Heart right ventricle (tissue), 16 donors: ENCODE data around the gene LRRC51. TPM values are rescaled to one million over a fixed set of nuclear protein-coding genes. Genes with fewer than 3 reads are reported as not detected.

Experiments used
- ATAC-seq, 8 donors: fragments of 200-7000 bp; cut with Tn5 transposase; one replicate each; pipeline ENCODE4 v1.9.1; 2020; ENCODE audit warnings: mild to moderate bottlenecking in 8 of 8, moderate library complexity in 8 of 8, moderate number of reproducible peaks in 1 of 8
- DNase-seq, 2 donors: peaks; one replicate each; pipeline ENCODE4 v3.0.0-alpha.2; 2020
- H3K27ac ChIP-seq, 10 donors: fragments of 200-600 bp; sonication (generic) in 2 of 10; one replicate each; pipeline versions ENCODE4 v1.5.0 to v1.8.0; 2020 to 2022; ENCODE audit warnings: mild to moderate bottlenecking in 3 of 10
- H3K27me3 ChIP-seq, 7 donors: fragments of 200-600 bp; one replicate each; pipeline ENCODE4 v1.8.0; 2021 to 2022; ENCODE audit warnings: mild to moderate bottlenecking in 2 of 7
- H3K36me3 ChIP-seq, 9 donors: fragments of 200-600 bp; sonication (generic) in 1 of 9; one replicate each; pipeline versions ENCODE4 v1.5.0 to v1.8.0; 2020 to 2022; ENCODE audit warnings: mild to moderate bottlenecking in 2 of 9
- H3K4me1 ChIP-seq, 9 donors: fragments of 200-600 bp; sonication (generic) in 1 of 9; one replicate each; pipeline versions ENCODE4 v1.5.0 to v1.8.0; 2020 to 2022; ENCODE audit warnings: mild to moderate bottlenecking in 4 of 9
- H3K4me3 ChIP-seq, 10 donors: fragments of 200-600 bp; sonication (generic) in 2 of 10; one replicate each; pipeline versions ENCODE4 v1.5.0 to v1.8.0; 2020 to 2022; ENCODE audit warnings: mild to moderate bottlenecking in 7 of 10, moderate library complexity in 2 of 10
- H3K9me3 ChIP-seq, 11 donors: fragments of 200-600 bp in 10 of 11; sonication (generic) in 2 of 11; one replicate each; pipeline versions ENCODE4 v1.5.0 to v1.8.0; 2013 to 2022; ENCODE audit warnings: mild to moderate bottlenecking in 2 of 11, control low read depth in 1 of 11, moderate library complexity in 1 of 11
- CTCF ChIP-seq, 9 donors: fragments of 200-600 bp; sonication (generic) in 2 of 9; IDR thresholded peaks; one replicate each; pipeline versions ENCODE4 v1.5.0 to v1.8.0; 2021 to 2022; ENCODE audit warnings: antibody characterized with exemption in 9 of 9, mild to moderate bottlenecking in 5 of 9, moderate library complexity in 1 of 9
- WGBS, 2 donors: extraction: QIAGEN DNeasy Blood & Tissue Kit; methylation state at CpG; one replicate each; pipeline ENCODE4 v1.1.7; 2013; ENCODE audit warnings: inconsistent platforms in 1 of 2; 5-methylcytosine and 5-hydroxymethylcytosine counted together
- intact Hi-C, 10 donors: fragments of 100-400 bp; cut with DNase I; formaldehyde crosslinking; loops; one replicate each; pipeline versions ENCODE4 v1.11.1 to v1.14.2; 2022
- polyA plus RNA-seq, 2 donors: library from polyadenylated mRNA; stranded (reverse); fragments of 200-250 nt; gene quantifications; one replicate each; pipeline ENCODE4 v1.2.3, GENCODE V29; 2013
- total RNA-seq, 10 donors: library from RNA; stranded (reverse); fragmentation: NEBNext Ultra II Directional in 3 of 10; extraction: Animal tissue kit (Norgen Biotek cat#: 25700) in 3 of 10; gene quantifications; one replicate each; pipeline versions ENCODE4 v1.2.1 to v1.2.4, GENCODE V29; 2021 to 2023
- donor health status: Arrhythmogenic right ventricular cardiomyopathy.
- donor health status: ischemic (EF 13 %, LVEDD 7.1; RV severe dilation, severe dysfunction).
- donor health status: healthy with polysubstance abuse.
- donor health status: DM: no; HTN: yes; CAD: no.
- donor health status: DM: no; HTN: no; CAD: no.
- donor health status: ischemic (EF 25% LVEDD 6.9; RV normal size, moderate dysfunction).
- donor health status: ischemic (EF 25% LVEDD 5.7; RV mildly dilated, moderate dysfunction).
- donor health status: healthy.
- donor health status: DM: yes; HTN: yes; CAD: no.
- donor health status: Ischemic cardiomyopathy.
- donor health status: ischemic (EF 35%, LVEDD 5.7; RV mildly dilated, moderate dysfunction).
- donor health status: nonischemic (EF 11% LVEDD 7.7; RV severe dilation, severe dysfunction).
- donor health status: DM: yes; HTN: yes; CAD: no.
- donor health status: PGD.
- donor health status: ischemic (EF 29% LVEDD 5.4; RV normal size, mild dysfunction).
- donor health status: nonischemic (EF 23%, LVEDD 6.1; RV moderate dilation, normal function).

Gene LRRC51
- total and polyA plus RNA-seq, 12 donors = 2.3 to 9.1 (median 4.0) TPM

GRCh38 chr11:72069787-72070251, 10.8 kb upstream of the LRRC51 start:
- Histone ChIP-seq H3K4me3 (peak overlapping the region in 1 of 10 donors; percentile 19), H3K27ac (peak overlapping the region; percentile 21 to 87 (median 69)), H3K36me3 (peaks cover 0 to 31% (median 0%) of the 10 kb centered on the region in 9 donors), H3K27me3 (no peaks in the 10 kb centered on the region), H3K4me1 (peaks cover 6 to 73% (median 48%) of the 10 kb centered on the region in 9 donors), H3K9me3 (no peaks in the 10 kb centered on the region)
- DNase-seq (peak; percentile 74 to 80), ATAC-seq (peak; percentile 92 to 99 (median 94))
- TF ChIP-seq CTCF (IDR thresholded peaks at IDR 0.05) = no peak
- 9 to 20% methylated on average over 2 of the region's 2 CpGs for WGBS, 2 donors
- intact Hi-C loops = no loop called here

- DNase-seq (no peak), ATAC-seq (no peak)
- 95 to 99% methylated on average over 7 of the region's 7 CpGs for WGBS, 2 donors
- no peaks in the 10 kb centered on the region for H3K27me3 ChIP-seq
- H3K27ac ChIP-seq = peak overlapping the region in 9 of 10 donors; percentile 34 to 87 (median 71)
- H3K4me3 ChIP-seq = no peak overlapping the region
- peaks cover 0 to 25% (median 0%) of the 10 kb centered on the region in 9 donors for H3K36me3 ChIP-seq
- peaks cover 6 to 78% (median 48%) of the 10 kb centered on the region in 9 donors for H3K4me1 ChIP-seq
- intact Hi-C loops = no loop called here
- TF ChIP-seq CTCF (IDR thresholded peaks at IDR 0.05) = no peak
- H3K9me3 ChIP-seq = no peaks in the 10 kb centered on the region
Observed at GRCh38 chr11:72070491-72070890, 10.2 kb upstream of the LRRC51 start.

DNA sequence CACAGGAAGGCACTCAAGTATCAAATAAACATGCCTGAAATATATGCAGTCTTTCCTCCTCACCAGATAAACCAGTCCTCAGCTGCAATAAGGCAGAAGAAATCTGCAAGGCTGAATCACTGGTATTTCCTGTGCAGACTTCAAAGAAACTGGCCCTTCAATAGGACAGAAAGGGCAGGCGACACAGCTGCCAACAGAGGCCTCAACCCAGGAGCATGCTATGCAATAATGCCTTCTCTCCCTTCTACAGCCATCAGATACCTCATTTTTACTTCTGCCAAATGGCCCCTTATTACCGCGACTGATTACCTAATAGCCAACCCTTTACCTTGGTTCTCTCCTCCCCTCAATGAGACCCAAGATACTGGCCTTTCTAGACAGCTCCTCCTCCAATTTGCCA, 8.3 kb upstream of the LRRC51 start:
- Histone ChIP-seq H3K4me1 (peaks cover 5 to 67% (median 35%) of the 10 kb centered on the region in 9 donors), H3K4me3 (no peak overlapping the region), H3K36me3 (peaks cover 0 to 20% (median 0%) of the 10 kb centered on the region in 9 donors), H3K27ac (peak overlapping the region in 2 of 10 donors; percentile 31 to 48), H3K9me3 (no peaks in the 10 kb centered on the region), H3K27me3 (no peaks in the 10 kb centered on the region)
- WGBS, 2 donors = 75 to 76% methylated on average over 3 of the region's 3 CpGs
- no peak for DNase-seq
- no peak for ATAC-seq
- intact Hi-C loops = no loop called here
- TF ChIP-seq CTCF (IDR thresholded peaks at IDR 0.05) = no peak

GRCh38 chr11:72075109-72075508, 5.5 kb upstream of the LRRC51 start:
- 86 to 100% methylated on average over 1 of the region's 1 CpG for WGBS, 2 donors
- Histone ChIP-seq H3K4me1 (peaks cover 0 to 54% (median 17%) of the 10 kb centered on the region in 9 donors), H3K36me3 (peaks cover 0 to 9% (median 0%) of the 10 kb centered on the region in 9 donors), H3K27me3 (no peaks in the 10 kb centered on the region), H3K27ac (peak overlapping the region in 1 of 10 donors; percentile 76), H3K4me3 (peak overlapping the region in 1 of 10 donors; percentile 15), H3K9me3 (no peaks in the 10 kb centered on the region)
- peak in 1 of 9 donors; percentile 27 for TF ChIP-seq CTCF (IDR thresholded peaks at IDR 0.05)
- DNase-seq (no peak), ATAC-seq (no peak)
- intact Hi-C loops = loop anchor here in 2 of 10 donors (5.0 kb wide), 1 partner anchor 33 kb away; no protein-coding TSS in a partner anchor
